Jurkat, Clone E6-1 (cell line): ENCODE data around the gene RRAD.
"Not testable (repeated sequence)": the region's sequence is repeated elsewhere in the genome, so short reads cannot be mapped to it uniquely, and the experiment has no call there.

ENCODE experiments used
- DNase-seq: peaks from one replicate; pipeline ENCODE4 v3.0.0-alpha.2; 2011; ENCODE audit warnings: low read depth, low spot score
- H3K4me3 ChIP-seq: 2 replicates; pipeline ENCODE4 v1.5.1; 2011; ENCODE audit warnings: mild to moderate bottlenecking, low read length, control low read depth, moderate library complexity

Gene RRAD

GRCh38 chr16:66952430-66953110 lies 27.2 kb upstream of the RRAD start:
- DNase-seq: no peak

GRCh38 chr16:66950971-66951790 lies 25.8 kb upstream of the RRAD start:
- H3K4me3 ChIP-seq: no peak overlapping the region
- no peak for DNase-seq

More at GRCh38 chr16:66952430-66953110, 27.2 kb upstream of the RRAD start:
- H3K4me3 ChIP-seq: no peak overlapping the region

GRCh38 chr16:66950437-66950836 lies 25.1 kb upstream of the RRAD start:
- H3K4me3 ChIP-seq: no peak overlapping the region
- DNase-seq: no peak

GRCh38 chr16:66949472-66949871 lies 24.1 kb upstream of the RRAD start:
- DNase-seq: no peak
- H3K4me3 ChIP-seq: no peak overlapping the region

- H3K4me3 ChIP-seq: no peak overlapping the region
- DNase-seq: no peak
Measured at GRCh38 chr16:66948837-66949225, 23.5 kb upstream of the RRAD start.

- no peak overlapping the region for H3K4me3 ChIP-seq
- DNase-seq: no peak
Measured at GRCh38 chr16:66948134-66948836, 22.9 kb upstream of the RRAD start.

- H3K4me3 ChIP-seq: no peak overlapping the region
- peak; percentile 81 for DNase-seq
Measured at GRCh38 chr16:66947302-66948065, 22.1 kb upstream of the RRAD start.

GRCh38 chr16:66946974-66947301 lies 21.6 kb upstream of the RRAD start:
- no peak for DNase-seq
- H3K4me3 ChIP-seq: no peak overlapping the region

GRCh38 chr16:66946541-66946940 lies 21.2 kb upstream of the RRAD start:
- no peak for DNase-seq
- H3K4me3 ChIP-seq: no peak overlapping the region

GRCh38 chr16:66945939-66946338 lies 20.6 kb upstream of the RRAD start:
- H3K4me3 ChIP-seq: no peak overlapping the region
- no peak for DNase-seq

GRCh38 chr16:66944971-66945370 lies 19.6 kb upstream of the RRAD start:
- DNase-seq: not testable (repeated sequence)

GRCh38 chr16:66944054-66944441 lies 18.7 kb upstream of the RRAD start:
- DNase-seq: no peak
- no peak overlapping the region for H3K4me3 ChIP-seq

More at GRCh38 chr16:66944971-66945370, 19.6 kb upstream of the RRAD start:
- not testable (repeated sequence) for H3K4me3 ChIP-seq

GRCh38 chr16:66943426-66944053 lies 18.2 kb upstream of the RRAD start:
- no peak overlapping the region for H3K4me3 ChIP-seq
- DNase-seq: no peak

GRCh38 chr16:66942981-66943380 lies 17.6 kb upstream of the RRAD start:
- H3K4me3 ChIP-seq: no peak overlapping the region
- DNase-seq: no peak

- H3K4me3 ChIP-seq: no peak overlapping the region
- no peak for DNase-seq
Measured at GRCh38 chr16:66940236-66940635, 14.9 kb upstream of the RRAD start.

GRCh38 chr16:66939366-66939765 lies 14.0 kb upstream of the RRAD start:
- DNase-seq: no peak
- H3K4me3 ChIP-seq: no peak overlapping the region

- no peak overlapping the region for H3K4me3 ChIP-seq
- no peak for DNase-seq
Measured at GRCh38 chr16:66937725-66938337, 12.5 kb upstream of the RRAD start.

- H3K4me3 ChIP-seq: no peak overlapping the region
- DNase-seq: no peak
Measured at GRCh38 chr16:66936889-66937554, 11.7 kb upstream of the RRAD start.
